HG03135 (cell line): ENCODE results near the gene RALGAPA2.
"Not testable (repeated sequence)": the region's sequence is repeated elsewhere in the genome, so short reads cannot be mapped to it uniquely, and the experiment has no call there.

Experiments
- ATAC-seq: cut with Tn5 transposase; IDR thresholded peaks from one replicate; pipeline ENCODE4 v1.9.1; 2021; ENCODE audit warnings: mild to moderate bottlenecking, moderate library complexity; ENCODE audit not compliant: unreplicated experiment

RALGAPA2 gene

DNA sequence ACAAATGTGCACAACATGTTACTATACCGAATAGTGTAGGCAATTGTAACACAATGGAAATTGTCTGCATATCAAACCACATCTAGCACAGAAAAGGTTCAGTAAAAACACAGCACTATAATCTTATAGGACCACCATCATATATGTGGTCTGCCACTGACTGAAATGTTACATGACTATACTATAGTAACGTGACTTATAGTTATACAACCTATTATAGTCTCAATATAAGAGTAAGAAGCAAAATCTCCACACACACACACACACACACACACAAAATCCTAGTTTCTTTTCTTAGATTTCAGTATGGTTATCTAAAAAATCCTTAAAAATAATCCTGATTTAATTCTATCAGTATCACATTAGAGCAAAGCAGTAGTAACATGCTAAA, 164.6 kb downstream of the RALGAPA2 start:
- no peak for ATAC-seq

DNA sequence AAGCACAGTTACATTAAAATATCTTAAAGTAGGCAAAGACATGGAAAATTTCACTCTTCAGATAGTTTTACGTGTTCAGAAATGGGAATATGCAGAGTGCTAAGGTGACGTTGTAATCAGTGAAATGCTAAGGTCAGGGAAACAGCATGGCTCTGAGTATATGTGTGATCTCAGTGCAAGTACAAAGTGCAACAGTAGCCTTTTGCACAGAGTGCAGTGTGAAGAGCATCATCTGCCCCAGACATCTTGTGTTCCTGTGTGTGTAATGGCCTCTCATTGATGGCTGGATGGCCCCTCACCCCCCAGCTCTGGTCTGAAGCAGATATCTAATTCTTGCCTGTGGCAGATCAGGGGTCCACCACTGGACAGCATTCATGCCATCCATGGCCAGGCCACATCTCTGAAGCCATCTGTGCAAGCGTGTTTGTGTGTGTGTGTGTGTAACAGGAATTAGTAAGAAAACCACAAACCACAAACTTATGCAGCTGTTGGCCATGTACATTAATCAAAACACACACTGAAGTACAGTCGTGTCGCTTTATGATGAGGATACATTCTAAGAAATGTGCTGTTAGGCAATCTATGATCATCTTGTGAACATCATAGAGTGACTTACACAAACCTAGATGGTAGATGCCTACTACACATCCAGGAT, 165.1 kb downstream of the RALGAPA2 start:
- ATAC-seq, result no peak

DNA sequence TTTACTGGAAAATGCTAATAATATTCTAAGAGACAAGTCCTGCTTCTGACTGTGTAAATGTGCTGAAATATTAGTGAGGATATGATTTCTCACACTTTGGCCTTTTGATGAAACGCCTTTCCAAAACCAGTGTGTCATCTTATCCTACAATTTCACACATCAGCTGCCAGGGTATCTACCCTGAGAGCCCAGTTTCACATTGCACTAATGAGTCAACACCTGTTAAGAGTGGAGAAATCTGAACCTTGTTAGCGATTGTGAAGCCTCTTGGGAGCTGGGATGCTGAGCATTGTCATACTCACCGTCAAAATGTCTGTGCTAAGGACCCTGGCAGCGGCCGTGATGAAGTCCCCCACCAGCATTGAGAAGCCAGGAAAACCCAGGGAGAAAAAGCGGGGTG, 166.0 kb downstream of the RALGAPA2 start:
- no peak for ATAC-seq

DNA sequence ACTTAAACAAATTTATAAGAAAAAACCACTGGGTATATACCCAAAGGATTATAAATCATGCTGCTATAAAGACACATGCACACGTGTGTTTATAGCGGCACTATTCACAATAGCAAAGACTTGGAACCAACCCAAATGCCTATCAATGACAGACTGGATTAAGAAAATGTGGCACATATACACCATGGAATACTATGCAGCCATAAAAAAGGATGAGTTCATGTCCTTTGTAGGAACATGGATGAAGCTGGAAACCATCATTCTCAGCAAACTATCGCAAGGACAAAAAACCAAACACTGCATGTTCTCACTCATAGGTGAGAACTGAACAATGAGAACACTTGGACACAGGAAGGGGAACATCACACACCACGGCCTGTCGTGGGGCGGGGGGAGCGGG, 169.1 kb downstream of the RALGAPA2 start:
- ATAC-seq, result not testable (repeated sequence)

DNA sequence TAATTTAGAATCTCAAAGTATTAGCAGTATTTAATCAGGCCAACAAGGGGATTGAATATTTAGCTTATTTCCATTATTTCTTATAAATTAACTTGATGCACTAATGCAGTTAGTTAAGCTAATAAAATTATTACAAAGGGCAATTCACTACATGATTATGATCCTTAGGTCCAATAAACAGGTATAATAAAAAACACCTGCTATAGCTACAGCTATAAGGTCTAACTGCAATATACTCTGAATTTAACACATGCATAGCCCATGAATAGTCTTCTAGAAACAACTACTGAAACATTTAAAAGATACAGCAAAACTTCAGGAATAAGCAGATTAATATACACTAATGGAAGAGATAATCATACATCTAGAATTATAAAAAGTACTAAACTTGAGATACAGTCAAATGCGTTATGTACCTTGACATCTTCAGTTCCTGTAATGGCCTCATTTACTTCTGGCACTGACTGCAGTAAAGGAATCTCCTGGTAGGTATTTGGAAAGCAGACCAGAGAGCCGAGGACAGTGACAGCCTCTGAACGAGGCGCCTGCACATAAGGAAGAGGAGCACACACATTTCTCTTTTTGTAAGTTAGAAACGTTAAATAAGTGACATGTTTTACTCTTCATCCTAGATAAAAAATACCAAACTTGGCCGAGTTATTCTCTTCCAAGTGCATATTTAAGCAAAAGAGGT, 176.1 kb downstream of the RALGAPA2 start:
- no peak for ATAC-seq

DNA sequence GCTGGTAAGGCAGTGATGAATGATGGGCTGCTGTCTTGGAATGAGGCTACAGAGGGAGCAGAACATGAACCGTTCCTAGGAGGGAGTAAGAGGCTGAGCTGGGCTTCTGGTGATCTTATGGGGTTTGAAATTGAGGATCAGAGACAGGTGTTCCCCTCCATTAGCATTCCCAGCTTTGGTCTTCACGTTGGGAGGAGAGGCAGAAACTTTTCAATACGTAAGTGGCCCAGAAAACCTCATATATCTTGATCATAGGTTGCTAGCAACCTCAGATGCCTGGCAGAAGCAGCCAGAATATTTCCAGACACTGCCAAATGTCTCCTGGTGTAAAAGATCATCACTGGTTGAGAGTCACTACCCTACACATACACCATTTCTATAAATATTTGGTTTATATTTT, 177.4 kb downstream of the RALGAPA2 start:
- no peak for ATAC-seq

DNA sequence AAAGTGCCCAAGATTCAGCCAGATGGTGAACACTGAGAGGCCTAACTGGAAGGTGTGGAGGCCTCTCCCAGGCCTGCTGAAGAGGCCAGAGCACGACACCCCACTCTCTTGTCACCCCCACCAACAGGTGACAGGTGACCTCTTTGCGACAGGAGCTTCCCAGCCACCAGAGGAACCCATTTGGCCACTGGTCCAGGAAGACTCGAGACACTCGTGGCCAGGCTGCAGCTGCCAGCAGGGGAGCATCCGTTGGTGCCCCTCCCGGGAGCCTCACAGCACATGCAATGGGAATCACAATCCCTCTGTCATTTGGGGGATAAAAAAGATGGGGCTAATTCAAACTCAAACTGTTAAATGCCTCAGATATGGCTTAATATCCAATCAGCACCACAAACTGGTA, 181.2 kb downstream of the RALGAPA2 start:
- no peak for ATAC-seq

DNA sequence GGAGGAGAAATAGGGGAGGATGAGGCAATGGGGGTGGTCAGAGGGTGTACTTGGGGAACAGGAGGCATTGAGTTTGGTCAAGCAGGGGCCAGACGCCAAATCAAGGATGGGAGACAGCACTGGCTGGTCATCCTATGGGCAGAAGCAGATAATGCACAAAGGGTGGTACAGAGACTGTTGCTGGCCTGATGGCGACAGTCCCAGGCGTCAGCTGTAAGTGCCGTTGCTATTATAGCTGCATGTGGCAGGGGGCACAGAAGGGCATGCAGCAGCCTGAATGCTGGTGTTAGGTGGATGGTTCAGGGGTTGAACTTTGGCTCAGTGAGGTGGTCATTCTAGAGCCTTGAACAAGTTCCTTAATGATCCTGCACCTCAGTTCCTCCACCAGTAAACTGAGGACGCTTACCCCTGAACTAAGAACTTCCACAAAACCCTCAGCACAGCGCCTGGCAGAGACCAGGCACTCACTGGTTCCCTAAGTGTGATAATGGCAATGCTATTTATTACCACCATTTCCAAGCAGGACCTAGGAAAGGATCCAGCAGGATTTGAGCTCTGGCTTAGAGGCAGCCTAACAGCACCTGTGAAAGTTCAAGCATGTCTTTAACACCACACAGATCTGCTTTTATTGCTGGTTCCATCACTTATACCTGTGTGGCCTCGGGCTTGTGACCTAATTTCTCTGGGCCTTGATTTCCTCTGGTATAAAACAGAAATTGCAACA, 181.9 kb downstream of the RALGAPA2 start:
- no peak for ATAC-seq

DNA sequence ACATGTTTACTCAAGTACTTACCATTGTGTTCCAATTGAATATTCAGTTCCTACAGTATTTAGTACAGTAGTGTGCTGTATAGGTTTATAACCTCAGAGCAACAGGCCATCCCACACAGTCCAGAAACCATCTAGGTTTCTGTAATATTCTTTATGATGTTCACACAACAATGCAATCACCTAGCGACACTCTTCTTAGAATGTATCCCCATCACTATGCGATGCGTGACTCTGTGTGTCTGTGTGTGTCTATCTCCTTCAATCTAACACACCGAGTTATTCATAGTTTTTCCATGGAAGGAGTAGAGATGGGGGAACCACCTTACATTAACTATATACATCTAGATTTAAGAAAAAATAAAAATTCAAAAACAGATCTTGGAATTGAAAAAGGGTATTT, 182.8 kb downstream of the RALGAPA2 start:
- ATAC-seq, result no peak

DNA sequence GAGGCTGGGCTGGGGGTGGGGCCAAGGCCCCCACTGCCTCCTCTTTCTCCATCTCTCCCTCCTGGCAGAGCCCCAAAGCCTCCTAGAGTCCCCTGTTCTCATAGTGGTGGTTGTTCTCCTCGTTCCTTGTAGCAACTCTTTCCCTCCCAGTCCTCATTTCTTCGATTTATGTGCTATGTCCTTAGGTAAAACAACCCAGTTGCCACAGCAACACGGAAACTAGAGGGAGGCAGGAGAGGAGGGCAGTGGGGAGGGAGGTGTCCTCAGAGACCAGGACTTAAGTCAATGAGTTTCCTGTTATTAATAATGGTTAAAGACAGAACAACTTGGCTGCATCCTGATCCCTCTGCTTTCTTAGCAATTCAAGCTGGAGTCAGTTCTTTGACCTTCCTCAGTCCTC, 183.6 kb downstream of the RALGAPA2 start:
- no peak for ATAC-seq

DNA sequence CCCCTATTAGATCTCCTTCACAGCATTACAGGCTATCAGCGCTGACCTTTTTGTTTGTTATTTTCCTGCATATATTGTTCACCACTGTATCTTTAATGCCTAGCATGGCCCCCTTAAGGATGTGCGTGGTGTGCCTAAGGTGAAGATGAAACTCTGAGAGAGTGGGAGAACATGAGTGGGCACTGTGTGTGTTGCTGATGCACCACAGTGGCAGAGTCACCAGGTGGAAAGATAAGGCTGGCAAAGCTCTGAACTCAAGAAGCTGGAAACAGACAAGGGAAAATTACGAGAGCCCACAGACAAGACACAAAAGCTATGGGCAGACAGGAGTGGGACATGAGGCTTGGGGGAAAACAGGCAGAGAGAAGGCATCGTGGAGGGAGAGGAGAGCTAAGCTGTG, 184.8 kb downstream of the RALGAPA2 start:
- ATAC-seq, result no peak

DNA sequence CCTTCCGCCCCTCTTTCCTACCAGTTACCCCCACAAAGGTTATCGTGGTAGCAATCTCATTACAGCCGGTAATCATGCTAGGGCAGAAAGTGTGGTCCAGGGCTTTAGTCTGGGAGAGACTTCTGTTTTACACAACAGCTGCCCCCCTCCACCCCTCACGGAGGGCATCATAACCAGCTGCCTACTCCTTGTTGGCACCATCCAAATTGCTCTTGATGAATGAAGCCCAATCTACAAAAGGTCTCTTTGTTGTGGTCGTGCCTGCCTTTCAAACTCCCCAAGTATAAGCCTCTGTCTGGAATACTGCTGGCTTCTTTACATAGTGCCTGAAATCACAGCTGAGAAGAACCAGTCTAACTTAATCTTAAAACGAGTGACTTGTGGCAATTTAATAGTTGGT, 186.7 kb downstream of the RALGAPA2 start:
- no peak for ATAC-seq

DNA sequence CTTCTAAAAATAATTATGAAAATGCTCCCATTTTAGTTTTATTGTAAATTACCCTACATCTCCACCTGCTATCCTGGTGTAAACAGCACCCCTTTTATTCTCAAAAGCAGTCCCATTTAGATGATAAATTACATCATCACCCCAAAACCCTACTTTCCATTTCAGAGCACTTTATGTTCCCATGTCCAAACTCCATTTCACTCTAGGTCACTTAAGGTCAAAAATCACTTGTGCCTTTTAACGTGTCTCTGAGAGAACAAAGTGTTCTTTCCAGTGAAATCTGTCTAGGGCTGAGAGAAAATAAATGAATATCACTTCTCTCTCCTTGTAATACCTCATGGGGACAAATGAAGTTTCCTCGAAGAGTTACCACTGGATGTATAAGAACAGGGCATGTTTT, 187.2 kb downstream of the RALGAPA2 start:
- ATAC-seq, result no peak

DNA sequence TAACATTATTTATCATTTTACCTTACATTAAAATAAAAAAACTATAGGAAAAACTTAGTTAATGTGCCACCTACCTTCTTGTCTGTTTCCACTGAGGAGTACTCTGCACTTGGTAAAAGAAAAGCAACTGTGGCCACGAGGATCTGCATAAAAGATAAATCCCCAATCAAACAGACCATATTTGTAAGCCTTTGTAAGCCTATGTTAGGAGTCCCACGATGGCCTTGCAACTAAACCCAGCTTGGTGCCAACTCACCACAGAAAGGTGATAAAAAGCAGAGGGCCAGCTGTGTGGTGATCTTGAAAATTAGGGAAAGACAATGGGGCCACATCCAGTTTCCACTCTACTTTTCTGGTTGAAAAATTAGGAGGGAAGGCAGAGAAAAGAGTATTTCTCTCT, 187.7 kb downstream of the RALGAPA2 start:
- ATAC-seq, result no peak

DNA sequence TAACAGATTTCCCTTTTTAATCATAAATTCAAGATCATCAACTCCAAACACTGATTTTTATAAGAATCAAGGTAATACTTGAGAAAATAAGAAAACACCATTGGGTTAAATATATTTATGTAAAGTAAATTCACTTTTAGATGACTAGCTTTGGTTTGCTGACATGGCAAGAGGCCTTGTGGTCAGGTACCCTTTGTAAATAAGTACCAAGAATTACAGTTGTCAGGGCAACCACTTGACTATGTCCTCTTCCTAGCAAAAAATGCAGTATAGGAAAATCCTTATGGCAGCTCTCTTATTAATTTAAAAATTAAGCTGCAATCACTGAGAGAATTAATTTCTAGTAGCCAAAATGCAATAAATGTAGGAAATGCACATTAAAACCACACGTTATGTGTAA, 190.7 kb downstream of the RALGAPA2 start:
- ATAC-seq, result no peak

DNA sequence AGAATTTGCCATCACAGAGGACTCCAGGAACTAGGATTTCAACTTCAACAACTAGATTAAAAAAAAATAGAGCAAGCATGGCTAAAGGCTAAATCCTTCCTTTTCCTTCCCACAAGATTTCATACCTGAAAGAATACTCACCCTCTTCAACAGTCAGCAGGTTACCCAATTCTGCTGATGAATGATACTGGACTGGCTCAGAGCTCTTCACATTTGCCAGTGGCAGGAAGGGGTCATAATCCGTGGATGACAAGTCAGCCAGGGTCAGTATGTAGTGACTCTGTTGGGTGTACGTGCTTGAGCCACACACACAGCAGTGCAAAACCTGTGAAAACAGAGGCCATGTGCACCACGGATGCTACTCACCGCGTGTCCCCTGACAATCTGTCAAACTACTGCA, 191.7 kb downstream of the RALGAPA2 start:
- no peak for ATAC-seq

DNA sequence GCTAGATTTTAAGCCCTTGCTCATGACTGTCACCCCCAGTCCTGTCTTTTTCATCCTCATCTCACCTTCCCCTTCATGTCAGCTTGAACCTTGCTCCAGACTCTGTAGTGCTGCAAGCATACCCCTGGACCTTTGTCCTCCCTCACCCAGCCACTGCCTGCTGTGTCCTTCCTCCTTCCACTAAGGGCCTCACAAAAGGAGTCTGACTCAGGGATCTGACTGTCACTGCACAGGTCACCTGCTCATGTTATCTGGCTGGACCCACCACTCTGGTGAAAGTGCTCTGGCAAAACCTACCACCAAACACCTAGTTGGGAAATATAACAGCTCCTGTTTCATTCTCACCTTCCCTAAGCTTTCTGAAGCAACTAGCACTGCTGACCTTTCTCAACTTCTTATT, 193.2 kb downstream of the RALGAPA2 start:
- ATAC-seq, result no peak

DNA sequence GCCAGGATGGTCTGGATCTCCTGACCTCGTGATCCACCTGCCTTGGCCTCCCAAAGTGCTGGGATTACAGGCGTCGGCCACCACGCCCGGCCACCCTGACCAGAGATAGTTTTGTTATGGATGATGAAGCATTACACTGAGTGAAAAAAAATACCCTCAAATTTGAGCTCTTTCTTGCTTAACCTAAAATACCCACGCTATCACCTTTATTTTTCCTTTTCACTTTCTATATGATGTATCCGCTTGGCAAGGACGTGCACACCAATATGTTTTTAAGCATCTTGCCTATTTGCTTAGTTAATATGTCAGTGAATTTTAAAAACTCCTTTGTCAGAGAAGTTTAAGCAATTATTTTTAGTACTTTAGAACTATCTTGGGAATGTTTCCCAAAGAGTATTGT, 194.2 kb downstream of the RALGAPA2 start:
- no peak for ATAC-seq

DNA sequence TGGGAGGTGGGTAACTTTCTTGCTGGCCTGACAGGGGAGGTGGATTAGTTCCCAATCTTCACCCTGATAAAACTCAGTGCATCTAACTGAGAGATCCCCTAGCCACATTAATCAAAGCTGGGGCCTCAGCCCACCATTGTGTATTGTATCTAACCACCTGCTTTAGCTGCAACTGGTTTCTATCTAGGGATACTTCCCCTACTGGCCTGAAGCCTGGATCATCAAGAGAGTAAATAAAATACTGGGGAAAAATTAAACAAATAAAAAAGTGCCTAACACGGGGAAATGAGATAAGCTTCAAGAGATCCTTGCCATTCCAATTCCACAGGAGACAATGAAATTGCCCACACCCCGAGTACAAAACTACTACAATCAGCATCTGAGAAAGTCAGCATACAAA, 195.1 kb downstream of the RALGAPA2 start:
- no peak for ATAC-seq

DNA sequence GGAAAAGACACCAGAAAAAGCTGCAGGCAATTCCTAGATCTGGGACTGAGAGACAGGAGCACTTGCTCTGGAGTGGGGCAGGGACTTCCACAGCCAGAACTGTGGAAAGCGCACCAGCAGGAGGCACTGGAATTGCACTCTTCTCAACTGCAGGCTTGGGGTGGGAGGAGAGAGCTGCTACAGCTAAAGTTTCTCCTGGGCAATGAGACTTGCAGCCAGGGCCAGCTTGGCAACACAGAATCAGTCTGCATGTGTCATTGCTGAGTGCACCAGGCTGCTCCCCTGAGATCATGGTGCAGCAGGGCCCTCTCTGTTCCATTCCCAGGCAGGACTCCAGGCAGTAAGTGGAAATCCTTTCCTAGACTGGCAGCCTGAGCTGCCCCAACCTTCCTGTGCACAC, 198.7 kb downstream of the RALGAPA2 start:
- no peak for ATAC-seq

DNA sequence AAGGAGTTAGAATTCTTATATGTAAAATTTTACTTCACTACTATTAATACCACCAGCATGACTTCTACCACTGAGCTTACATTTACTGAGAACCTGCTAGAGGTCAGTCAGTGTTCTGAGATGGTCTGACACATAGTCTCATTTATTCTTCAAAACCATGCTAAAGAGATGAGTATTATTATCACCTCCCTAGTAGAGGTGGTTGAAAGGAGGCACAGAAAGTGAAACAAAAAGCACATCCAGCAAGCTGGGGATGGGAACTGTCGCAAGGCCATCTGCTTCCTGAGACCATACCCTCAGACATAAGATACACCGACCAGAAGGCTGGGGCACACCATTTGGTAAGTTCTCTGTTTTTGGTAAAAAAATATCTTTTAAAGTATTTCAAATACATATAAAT, 206.9 kb downstream of the RALGAPA2 start:
- ATAC-seq, result peak; percentile 84

DNA sequence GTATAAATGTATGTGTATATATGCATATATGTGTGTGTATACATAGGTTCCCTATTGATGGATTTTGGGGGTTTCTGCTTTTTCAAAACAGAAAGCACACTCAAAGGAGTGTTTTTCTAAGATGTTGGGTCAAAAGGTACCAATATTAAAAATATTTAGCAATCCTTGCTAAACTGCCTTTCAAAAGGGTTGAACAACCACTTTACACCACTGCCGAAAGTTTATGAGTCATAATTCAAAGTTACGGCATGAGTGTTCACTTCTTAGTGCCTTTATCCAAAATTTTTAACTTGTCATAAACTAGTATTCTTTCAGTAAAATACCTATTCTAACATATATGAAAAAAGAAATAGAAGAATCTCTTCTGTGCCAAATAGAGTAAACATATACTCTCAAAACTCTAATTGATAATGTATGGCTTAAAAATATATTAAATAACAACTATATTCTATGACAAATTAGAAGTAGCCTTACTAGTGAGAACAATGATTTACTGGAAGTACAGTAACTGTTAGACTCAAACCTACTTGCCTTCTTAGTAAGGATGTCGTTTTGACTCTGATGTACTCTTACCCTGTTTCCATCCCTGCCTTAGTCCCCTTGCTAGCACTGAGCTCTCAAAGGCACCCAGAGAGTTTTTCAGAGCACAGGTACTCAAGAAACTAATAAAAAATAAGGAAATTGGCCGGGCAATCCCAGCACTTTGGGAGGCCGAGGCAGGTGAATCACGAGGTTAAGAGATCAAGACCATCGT, 208.5 kb downstream of the RALGAPA2 start:
- no peak for ATAC-seq
